ENCODE data around the gene NT5DC4. TPM values are rescaled to one million over a fixed set of nuclear protein-coding genes. Genes with fewer than 3 reads are reported as not detected.

The NT5DC4 gene
- polyA plus RNA-seq, 2 of the 4 experiments (the other 2 are of a cell fraction) = not detected

- TF ChIP-seq ZC3H11A (IDR thresholded peaks at IDR 0.05) (no peak), ZSCAN20 (CRISPR knock-in tag; IDR thresholded peaks at IDR 0.05) (no peak), RAD21 (conservative IDR thresholded peaks at IDR 0.05 in 1 of 2, IDR thresholded peaks at IDR 0.05 in 1 of 2) (no peak)
- TF ChIP-seq, protein P1, sequence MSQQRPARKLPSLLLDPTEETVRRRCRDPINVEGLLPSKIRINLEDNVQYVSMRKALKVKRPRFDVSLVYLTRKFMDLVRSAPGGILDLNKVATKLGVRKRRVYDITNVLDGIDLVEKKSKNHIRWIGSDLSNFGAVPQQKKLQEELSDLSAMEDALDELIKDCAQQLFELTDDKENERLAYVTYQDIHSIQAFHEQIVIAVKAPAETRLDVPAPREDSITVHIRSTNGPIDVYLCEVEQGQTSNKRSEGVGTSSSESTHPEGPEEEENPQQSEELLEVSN (IDR thresholded peaks at IDR 0.05; ENCODE audit: borderline replicate concordance, low read depth) = no peak
These were observed 37.9 kb downstream of the NT5DC4 start (continued) for GRCh38 chr2:112758711-112759110.

- H3K4me2 ChIP-seq = no peak overlapping the region
- CTCF ChIA-PET = interaction anchor here (0.9 to 4.2 kb wide), 2 partner anchors 11 to 181 kb away, joined by 3 to 30 read pairs; no protein-coding TSS in a partner anchor
- 70% methylated on average over 1 of the region's 1 CpG for WGBS (ENCODE audit: missing lambda C conversion rate)
- no peak for FAIRE-seq
- no peak overlapping the region for H3K4me3 ChIP-seq
- TF ChIP-seq RAD21 (conservative IDR thresholded peaks at IDR 0.05 in 1 of 2, IDR thresholded peaks at IDR 0.05 in 1 of 2) (no peak), EHMT2 (IDR thresholded peaks at IDR 0.05; ENCODE audit: low read depth) (no peak), FOSL2 (IDR thresholded peaks at IDR 0.05) (no peak), FOSL2 (CRISPR knock-in tag; IDR thresholded peaks at IDR 0.05) (no peak), JUNB (IDR thresholded peaks at IDR 0.05) (no peak), KDM5A (IDR thresholded peaks at IDR 0.05) (no peak), MYC (IDR thresholded peaks at IDR 0.05; ENCODE audit: borderline replicate concordance, low read length) (no peak), MAZ (IDR thresholded peaks at IDR 0.05; ENCODE audit: borderline replicate concordance, low read depth, low read length) (no peak), BHLHE40 (IDR thresholded peaks at IDR 0.05; ENCODE audit: low read depth, low read length) (no peak), EP300 (IDR thresholded peaks at IDR 0.05) (no peak), ZFP36 (IDR thresholded peaks at IDR 0.05; ENCODE audit: borderline replicate concordance, partially characterized antibody) (no peak), HOXA7 (CRISPR knock-in tag; IDR thresholded peaks at IDR 0.05) (no peak), FOSB (CRISPR knock-in tag; IDR thresholded peaks at IDR 0.05) (no peak), CTCF (IDR thresholded peaks at IDR 0.05) (no peak), MAFK (IDR thresholded peaks at IDR 0.05; ENCODE audit: partially characterized antibody) (no peak), ZC3H11A (IDR thresholded peaks at IDR 0.05) (no peak), PBX3 (IDR thresholded peaks at IDR 0.05) (no peak), HOXB5 (CRISPR knock-in tag; IDR thresholded peaks at IDR 0.05) (no peak), ZNF302 (CRISPR knock-in tag; IDR thresholded peaks at IDR 0.05) (no peak), CEBPB (IDR thresholded peaks at IDR 0.05) (no peak)
- TF ChIP-seq, protein P2, sequence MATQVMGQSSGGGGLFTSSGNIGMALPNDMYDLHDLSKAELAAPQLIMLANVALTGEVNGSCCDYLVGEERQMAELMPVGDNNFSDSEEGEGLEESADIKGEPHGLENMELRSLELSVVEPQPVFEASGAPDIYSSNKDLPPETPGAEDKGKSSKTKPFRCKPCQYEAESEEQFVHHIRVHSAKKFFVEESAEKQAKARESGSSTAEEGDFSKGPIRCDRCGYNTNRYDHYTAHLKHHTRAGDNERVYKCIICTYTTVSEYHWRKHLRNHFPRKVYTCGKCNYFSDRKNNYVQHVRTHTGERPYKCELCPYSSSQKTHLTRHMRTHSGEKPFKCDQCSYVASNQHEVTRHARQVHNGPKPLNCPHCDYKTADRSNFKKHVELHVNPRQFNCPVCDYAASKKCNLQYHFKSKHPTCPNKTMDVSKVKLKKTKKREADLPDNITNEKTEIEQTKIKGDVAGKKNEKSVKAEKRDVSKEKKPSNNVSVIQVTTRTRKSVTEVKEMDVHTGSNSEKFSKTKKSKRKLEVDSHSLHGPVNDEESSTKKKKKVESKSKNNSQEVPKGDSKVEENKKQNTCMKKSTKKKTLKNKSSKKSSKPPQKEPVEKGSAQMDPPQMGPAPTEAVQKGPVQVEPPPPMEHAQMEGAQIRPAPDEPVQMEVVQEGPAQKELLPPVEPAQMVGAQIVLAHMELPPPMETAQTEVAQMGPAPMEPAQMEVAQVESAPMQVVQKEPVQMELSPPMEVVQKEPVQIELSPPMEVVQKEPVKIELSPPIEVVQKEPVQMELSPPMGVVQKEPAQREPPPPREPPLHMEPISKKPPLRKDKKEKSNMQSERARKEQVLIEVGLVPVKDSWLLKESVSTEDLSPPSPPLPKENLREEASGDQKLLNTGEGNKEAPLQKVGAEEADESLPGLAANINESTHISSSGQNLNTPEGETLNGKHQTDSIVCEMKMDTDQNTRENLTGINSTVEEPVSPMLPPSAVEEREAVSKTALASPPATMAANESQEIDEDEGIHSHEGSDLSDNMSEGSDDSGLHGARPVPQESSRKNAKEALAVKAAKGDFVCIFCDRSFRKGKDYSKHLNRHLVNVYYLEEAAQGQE (IDR thresholded peaks at IDR 0.05) = no peak
- POLR2A ChIA-PET = no interaction called here
- DNase-seq (ENCODE audit: low read depth in 1 of 2, low spot score in 1 of 2) = no peak
- H3K9me3 ChIP-seq = no peaks in the 10 kb centered on the region
- peaks cover 16% of the 10 kb centered on the region; the same call in 2 of the 3 replicates for H3K4me1 ChIP-seq
- H3K27ac ChIP-seq = no peak overlapping the region
- ATAC-seq = no peak
These were observed 39.3 kb downstream of the NT5DC4 start for GRCh38 chr2:112760149-112760548.
